ENCODE results near the gene ITFG1. TPM values are rescaled to one million over a fixed set of nuclear protein-coding genes. Genes with fewer than 3 reads are reported as not detected.
"Not testable (repeated sequence)": the region's sequence is repeated elsewhere in the genome, so short reads cannot be mapped to it uniquely, and the experiment has no call there.

ITFG1 gene
- total RNA-seq, 5 donors from 2014 or later (not counting 1 experiment from before 2014, with no cell fraction given), result 17.6 to 33.9 (median 22.6) TPM

GRCh38 chr16:47469227-47469626 is 8.4 kb upstream of the ITFG1 start:
- Histone ChIP-seq H3K36me3 (ENCODE audit: control insufficient read depth in 2 of 2, extremely low read depth in 1 of 2, insufficient read depth in 1 of 2, low read length in 1 of 2) (peaks cover 2 to 11% of the 10 kb centered on the region in 2 donors), H3K27me3 (replicated peaks in 1 of 2; ENCODE audit: control insufficient read depth in 2 of 2, extremely low read depth in 1 of 2, insufficient read depth in 2 of 2, low read length in 1 of 2) (no peaks in the 10 kb centered on the region), H3K9me3 (no peaks in the 10 kb centered on the region), H3K27ac (ENCODE audit: low read length) (no peak overlapping the region), H3K4me1 (ENCODE audit: control insufficient read depth in 1 of 2, extremely low read depth in 1 of 2, insufficient read depth in 2 of 2, low read length in 2 of 2) (peaks cover 1 to 7% of the 10 kb centered on the region in 2 experiments), H3K4me3 (ENCODE audit: control insufficient read depth in 1 of 2, extremely low read depth in 1 of 2, low read length in 1 of 2) (no peak overlapping the region)
- Mint-ChIP-seq H3K27ac (no peak overlapping the region), H3K4me1 (peaks cover 44 to 58% (median 54%) of the 10 kb centered on the region in 3 donors), H3K27me3 (no peaks in the 10 kb centered on the region), H3K36me3 (peaks cover 28% of the 10 kb centered on the region), H3K4me3 (no peak overlapping the region), H3K9me3 (no peaks in the 10 kb centered on the region)
- CTCF ChIA-PET, result interaction anchor here in 1 of 2 donors (0.8 kb wide), 1 partner anchor 8 kb away, joined by 3 read pairs; no protein-coding TSS in a partner anchor
- no CpG with 5 or more reads among the region's 1 CpG for whole genome bisulfite sequencing (ENCODE audit: insufficient coverage)
- ATAC-seq (replicated peaks in 1 of 4), result no peak
- DNase-seq, result no peak
- POLR2A ChIA-PET, result interaction anchor here in 1 of 2 donors (0.8 kb wide), 1 partner anchor 506 kb away, joined by 6 read pairs; no protein-coding TSS in a partner anchor

GRCh38 chr16:47468070-47468689 is 7.3 kb upstream of the ITFG1 start:
- H3K27me3 Mint-ChIP-seq, result not testable (repeated sequence)
- CTCF ChIA-PET, result interaction anchor here in 1 of 2 donors (0.8 kb wide), 1 partner anchor 10 kb away, joined by 3 read pairs; no protein-coding TSS in a partner anchor

DNA sequence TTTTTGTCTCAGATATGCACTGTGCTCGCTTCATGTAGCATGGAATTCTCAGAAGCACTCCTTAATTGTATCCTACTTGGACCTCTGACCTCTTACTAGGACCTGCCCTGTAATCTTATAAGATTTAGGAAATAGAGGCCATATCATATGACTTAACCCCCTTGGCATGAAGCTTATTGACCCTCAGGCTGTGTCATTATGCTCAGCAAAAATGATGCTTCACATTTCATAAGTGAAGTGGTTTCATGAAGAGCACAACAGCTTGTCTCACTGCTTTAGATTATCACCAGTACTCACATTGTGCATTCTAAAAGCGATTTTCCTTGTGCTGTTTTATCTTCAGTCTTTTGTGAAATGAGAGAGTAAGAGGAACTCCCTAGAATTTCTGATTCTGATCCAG is 6.6 kb upstream of the ITFG1 start:
- Mint-ChIP-seq H3K9me3 (no peaks in the 10 kb centered on the region), H3K4me1 (peaks cover 61 to 73% (median 68%) of the 10 kb centered on the region in 3 donors), H3K4me3 (no peak overlapping the region), H3K36me3 (peaks cover 33% of the 10 kb centered on the region), H3K27me3 (no peaks in the 10 kb centered on the region), H3K27ac (no peak overlapping the region)
- Histone ChIP-seq H3K36me3 (ENCODE audit: control insufficient read depth in 2 of 2, extremely low read depth in 1 of 2, insufficient read depth in 1 of 2, low read length in 1 of 2) (peaks cover 2 to 11% of the 10 kb centered on the region in 2 donors), H3K4me3 (ENCODE audit: control insufficient read depth in 1 of 2, extremely low read depth in 1 of 2, low read length in 1 of 2) (no peak overlapping the region), H3K27me3 (replicated peaks in 1 of 2; ENCODE audit: control insufficient read depth in 2 of 2, extremely low read depth in 1 of 2, insufficient read depth in 2 of 2, low read length in 1 of 2) (no peaks in the 10 kb centered on the region), H3K27ac (ENCODE audit: low read length) (no peak overlapping the region), H3K4me1 (ENCODE audit: control insufficient read depth in 1 of 2, extremely low read depth in 1 of 2, insufficient read depth in 2 of 2, low read length in 2 of 2) (peaks cover 7% of the 10 kb centered on the region in 2 experiments), H3K9me3 (no peaks in the 10 kb centered on the region)
- WGBS (ENCODE audit: insufficient coverage), result no CpG with 5 or more reads among the region's 2 CpGs
- ChIA-PET POLR2A (interaction anchor here in 1 of 2 donors (0.6 kb wide), 1 partner anchor 1146 kb away, joined by 3 read pairs; no protein-coding TSS in a partner anchor), CTCF (no interaction called here)
- DNase-seq, result no peak
- no peak for ATAC-seq (replicated peaks in 1 of 4)

More at GRCh38 chr16:47468070-47468689, 7.3 kb upstream of the ITFG1 start:
- not testable (repeated sequence) for H3K27ac Mint-ChIP-seq; ATAC-seq (replicated peaks in 1 of 4); H3K9me3 Mint-ChIP-seq; H3K4me3 ChIP-seq (ENCODE audit: control insufficient read depth in 1 of 2, extremely low read depth in 1 of 2, low read length in 1 of 2); DNase-seq; H3K9me3 ChIP-seq; H3K27ac ChIP-seq (ENCODE audit: low read length); H3K4me3 Mint-ChIP-seq; H3K4me1 ChIP-seq (ENCODE audit: control insufficient read depth in 1 of 2, extremely low read depth in 1 of 2, insufficient read depth in 2 of 2, low read length in 2 of 2); H3K27me3 ChIP-seq (replicated peaks in 1 of 2; ENCODE audit: control insufficient read depth in 2 of 2, extremely low read depth in 1 of 2, insufficient read depth in 2 of 2, low read length in 1 of 2)
- POLR2A ChIA-PET, result interaction anchor here in 1 of 2 donors (0.6 kb wide), 2 partner anchors 304 to 1145 kb away, joined by 3 read pairs; no protein-coding TSS in a partner anchor
- Mint-ChIP-seq H3K36me3 (peaks cover 33% of the 10 kb centered on the region), H3K4me1 (peaks cover 54 to 66% (median 63%) of the 10 kb centered on the region in 3 donors)
- H3K36me3 ChIP-seq (ENCODE audit: control insufficient read depth in 2 of 2, extremely low read depth in 1 of 2, insufficient read depth in 1 of 2, low read length in 1 of 2), result peaks cover 2 to 11% of the 10 kb centered on the region in 2 donors
- WGBS (ENCODE audit: insufficient coverage), result no CpG with 5 or more reads among the region's 7 CpGs

- DNase-seq (no peak), ATAC-seq (replicated peaks in 1 of 4) (no peak)
- H3K36me3 ChIP-seq (ENCODE audit: control insufficient read depth in 2 of 2, extremely low read depth in 1 of 2, insufficient read depth in 1 of 2, low read length in 1 of 2), result peaks cover 2 to 11% of the 10 kb centered on the region in 2 donors
- H3K4me1 ChIP-seq (ENCODE audit: control insufficient read depth in 1 of 2, extremely low read depth in 1 of 2, insufficient read depth in 2 of 2, low read length in 2 of 2), result peaks cover 9 to 18% of the 10 kb centered on the region in 2 experiments
- no peaks in the 10 kb centered on the region for H3K9me3 ChIP-seq
- ChIA-PET CTCF (interaction anchor here in 1 of 2 donors (1.3 kb wide), 1 partner anchor 17 kb away, joined by 3 read pairs; no protein-coding TSS in a partner anchor), POLR2A (no interaction called here)
- H3K27me3 ChIP-seq (replicated peaks in 1 of 2; ENCODE audit: control insufficient read depth in 2 of 2, extremely low read depth in 1 of 2, insufficient read depth in 2 of 2, low read length in 1 of 2), result no peaks in the 10 kb centered on the region
- no peak overlapping the region for H3K27ac Mint-ChIP-seq
- no peak overlapping the region for H3K4me3 ChIP-seq (ENCODE audit: control insufficient read depth in 1 of 2, extremely low read depth in 1 of 2, low read length in 1 of 2)
- H3K27me3 Mint-ChIP-seq, result no peaks in the 10 kb centered on the region
- H3K9me3 Mint-ChIP-seq, result no peaks in the 10 kb centered on the region
- H3K27ac ChIP-seq (ENCODE audit: low read length), result no peak overlapping the region
- no peak overlapping the region for H3K4me3 Mint-ChIP-seq
- peaks cover 27% of the 10 kb centered on the region for H3K36me3 Mint-ChIP-seq
- H3K4me1 Mint-ChIP-seq, result peaks cover 66 to 77% (median 69%) of the 10 kb centered on the region in 3 donors
- no CpG with 5 or more reads among the region's 2 CpGs for WGBS (ENCODE audit: insufficient coverage)
Measured at GRCh38 chr16:47465919-47466630, 5.2 kb upstream of the ITFG1 start.

DNA sequence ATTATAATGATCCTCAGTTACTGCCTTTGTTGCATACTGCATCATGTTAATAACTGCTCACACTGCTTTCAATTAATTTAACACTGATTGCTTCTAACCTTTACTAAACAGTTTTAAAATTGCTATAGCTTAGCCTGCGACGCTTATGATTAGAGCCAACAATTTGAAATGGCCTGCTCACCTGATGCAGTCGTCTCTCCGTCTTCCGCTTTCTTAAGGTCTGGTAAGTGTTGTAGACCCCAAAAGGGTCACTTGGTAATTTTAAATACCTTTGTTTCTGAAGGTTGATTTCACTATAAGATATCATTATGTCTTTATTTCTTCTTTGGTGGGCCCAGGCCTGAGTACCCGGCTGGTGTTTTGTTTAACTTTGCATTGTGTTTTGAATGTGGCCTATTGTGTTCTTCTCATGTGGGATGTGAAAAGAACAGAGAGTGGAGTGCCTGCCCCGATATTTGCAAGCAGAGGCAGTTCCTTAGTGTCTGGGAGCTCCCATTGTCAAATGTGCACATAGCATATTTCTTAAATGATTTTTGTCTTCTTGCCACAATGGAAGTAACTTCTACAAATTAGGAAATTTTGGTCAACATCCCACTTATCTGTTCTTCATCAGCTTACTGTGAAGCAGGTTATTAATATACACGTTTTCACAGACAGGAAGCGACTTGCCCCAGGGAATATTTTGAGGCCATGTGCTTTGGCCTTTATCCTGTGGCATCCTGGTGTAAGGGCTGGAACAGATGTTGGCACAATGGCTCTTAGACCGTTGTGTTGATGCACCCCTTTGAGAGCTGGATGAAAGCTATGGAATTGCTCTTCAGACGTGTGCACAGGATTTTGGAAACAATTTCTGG is 3.1 kb upstream of the ITFG1 start:
- Mint-ChIP-seq H3K27me3 (no peaks in the 10 kb centered on the region), H3K36me3 (peaks cover 17% of the 10 kb centered on the region), H3K27ac (peak overlapping the region in 1 of 2 donors; percentile 35), H3K4me1 (peaks cover 77 to 82% (median 78%) of the 10 kb centered on the region in 3 donors), H3K4me3 (peak overlapping the region in 1 of 3 donors; percentile 22), H3K9me3 (no peaks in the 10 kb centered on the region)
- Histone ChIP-seq H3K4me3 (ENCODE audit: control insufficient read depth in 1 of 2, extremely low read depth in 1 of 2, low read length in 1 of 2) (no peak overlapping the region), H3K27me3 (replicated peaks in 1 of 2; ENCODE audit: control insufficient read depth in 2 of 2, extremely low read depth in 1 of 2, insufficient read depth in 2 of 2, low read length in 1 of 2) (no peaks in the 10 kb centered on the region), H3K36me3 (ENCODE audit: control insufficient read depth in 2 of 2, extremely low read depth in 1 of 2, insufficient read depth in 1 of 2, low read length in 1 of 2) (peaks cover 2 to 9% of the 10 kb centered on the region in 2 donors), H3K9me3 (no peaks in the 10 kb centered on the region), H3K4me1 (ENCODE audit: control insufficient read depth in 1 of 2, extremely low read depth in 1 of 2, insufficient read depth in 2 of 2, low read length in 2 of 2) (peaks cover 16 to 32% of the 10 kb centered on the region in 2 experiments), H3K27ac (ENCODE audit: low read length) (no peak overlapping the region)
- 75% methylated on average over 6 of the region's 11 CpGs for WGBS (ENCODE audit: insufficient coverage)
- ATAC-seq (replicated peaks in 1 of 4) (no peak), DNase-seq (no peak)
- CTCF ChIA-PET, result no interaction called here
- POLR2A ChIA-PET, result no interaction called here

All from T-cell (primary cell).